HepG2 (cell line): ENCODE results near the gene MTHFD2. TPM values are rescaled to one million over a fixed set of nuclear protein-coding genes. Genes with fewer than 3 reads are reported as not detected.

Experiments used
- ARHGAP35 ChIP-seq: sonication (generic); formaldehyde crosslinking; IDR thresholded peaks from 2 replicates; pipeline ENCODE4 v1.9.0; 2022; ENCODE audit warnings: mild to moderate bottlenecking, inconsistent platforms, moderate library complexity, missing genetic modification reagents, borderline replicate concordance
- CEBPB ChIP-seq: IDR thresholded peaks from 2 replicates; pipeline ENCODE4 v1.6.1; 2011; ENCODE audit warnings: low read depth, low read length, improper control_type of control experiment, borderline replicate concordance
- EZH2 ChIP-seq: conservative IDR thresholded peaks from 2 replicates; pipeline ENCODE4 v1.6.1; 2012; ENCODE audit warnings: mild to moderate bottlenecking, low read depth, low read length, moderate library complexity
- KAT7 ChIP-seq: IDR thresholded peaks from 2 replicates; pipeline ENCODE4 v1.6.1; 2018; ENCODE audit warnings: borderline replicate concordance, missing compliant biosample characterization
- LCORL ChIP-seq, 2 experiments: fragments of 450-650 bp in 1 of 2; sonication (generic) in 1 of 2; formaldehyde crosslinking in 1 of 2; IDR thresholded peaks; 2 replicates each; pipeline versions ENCODE4 v1.5.0 to v1.6.1; 2017 to 2020; ENCODE audit warnings: antibody characterized with exemption in 1 of 2, missing genetic modification reagents in 1 of 2
- NPAS2 ChIP-seq: sonication (generic); formaldehyde crosslinking; IDR thresholded peaks from 2 replicates; pipeline ENCODE4 v1.8.0; 2022; ENCODE audit warnings: mild to moderate bottlenecking, missing genetic modification reagents, borderline replicate concordance
- PHF21A ChIP-seq: sonication (generic); formaldehyde crosslinking; IDR thresholded peaks from 2 replicates; pipeline ENCODE4 v1.5.0; 2020; ENCODE audit warnings: mild to moderate bottlenecking, missing genetic modification reagents
- SAFB2 ChIP-seq: sonication (generic); formaldehyde crosslinking; IDR thresholded peaks from 2 replicates; pipeline ENCODE4 v1.5.1; 2020; ENCODE audit warnings: missing genetic modification reagents, low read depth, mild to moderate bottlenecking, borderline replicate concordance
- SNRNP70 ChIP-seq: fragments of 200-400 bp; formaldehyde crosslinking; IDR thresholded peaks from 2 replicates; pipeline ENCODE4 v1.6.1; 2017; ENCODE audit warnings: mild to moderate bottlenecking, low read depth, low read length, moderate library complexity
- ZFAT ChIP-seq: sonication (generic); formaldehyde crosslinking; conservative IDR thresholded peaks from 2 replicates; pipeline ENCODE4 v1.8.1; 2023; ENCODE audit warnings: missing genetic modification reagents, inconsistent platforms
- ZNF17 ChIP-seq: sonication (generic); formaldehyde crosslinking; IDR thresholded peaks from 2 replicates; pipeline ENCODE4 v1.5.0; 2020; ENCODE audit warnings: mild to moderate bottlenecking, missing genetic modification reagents
- ZNF333 ChIP-seq: sonication (generic); formaldehyde crosslinking; IDR thresholded peaks from 2 replicates; pipeline ENCODE4 v1.4.0; 2020; ENCODE audit warnings: mild to moderate bottlenecking, missing genetic modification reagents, borderline replicate concordance
- ZNF607 ChIP-seq: sonication (generic); formaldehyde crosslinking; IDR thresholded peaks from 2 replicates; pipeline ENCODE4 v1.5.1; 2020; ENCODE audit warnings: missing genetic modification reagents, mild to moderate bottlenecking, borderline replicate concordance
- ZNF644 ChIP-seq: IDR thresholded peaks from 2 replicates; pipeline ENCODE4 v1.6.1; 2016; ENCODE audit warnings: low read depth
- ZSCAN20 ChIP-seq: sonication (generic); formaldehyde crosslinking; IDR thresholded peaks from 2 replicates; pipeline ENCODE4 v1.4.0; 2020; ENCODE audit warnings: missing genetic modification reagents, mild to moderate bottlenecking, borderline replicate concordance
- polyA plus RNA-seq, 8 experiments: library from polyadenylated mRNA; depleted of rRNA in 3 of 8; stranded (reverse) in 7 of 8; unstranded in 1 of 8; fragments of >200 nt; fragmentation: Illumina TruSeq in 4 of 8; extraction: Trizol in 4 of 8; gene quantifications; 2 replicates each; pipeline versions ENCODE4 v1.2.1 to v1.2.3, GENCODE V29; 2011 to 2016; ENCODE audit warnings: low read depth in 4 of 8, missing spikeins in 1 of 8, mixed read lengths in 1 of 8; ENCODE audit not compliant: insufficient read depth in 1 of 8
- total RNA-seq, 5 experiments: library from RNA; depleted of rRNA; stranded (reverse); fragments of >200 nt; fragmentation: Illumina TruSeq; extraction: Trizol; gene quantifications; 2 replicates each; pipeline ENCODE4 v1.2.3, GENCODE V29; 2016; ENCODE audit warnings: low read depth in 1 of 5
- TF ChIP-seq, protein P1 (sequence below): sonication (generic); formaldehyde crosslinking; IDR thresholded peaks from 2 replicates; pipeline ENCODE4 v1.9.0; 2021; ENCODE audit warnings: missing genetic modification reagents, borderline replicate concordance
- TF ChIP-seq, protein P2 (sequence below): IDR thresholded peaks from 2 replicates; pipeline ENCODE4 v1.6.1; 2012; ENCODE audit warnings: inconsistent platforms
- TF ChIP-seq, protein P3 (sequence below): sonication (generic); formaldehyde crosslinking; IDR thresholded peaks from 2 replicates; pipeline ENCODE4 v1.4.0; 2020; ENCODE audit warnings: mild to moderate bottlenecking, missing genetic modification reagents, borderline replicate concordance
- TF ChIP-seq, protein P4 (sequence below): sonication (generic); formaldehyde crosslinking; IDR thresholded peaks from 2 replicates; pipeline ENCODE4 v1.5.0; 2020; ENCODE audit warnings: mild to moderate bottlenecking, missing genetic modification reagents

Gene MTHFD2
- total and polyA plus RNA-seq, 2 of the 13 experiments (the other 11 are each of a cell fraction or from before 2014, with no cell fraction given), result 188 to 269 TPM

DNA sequence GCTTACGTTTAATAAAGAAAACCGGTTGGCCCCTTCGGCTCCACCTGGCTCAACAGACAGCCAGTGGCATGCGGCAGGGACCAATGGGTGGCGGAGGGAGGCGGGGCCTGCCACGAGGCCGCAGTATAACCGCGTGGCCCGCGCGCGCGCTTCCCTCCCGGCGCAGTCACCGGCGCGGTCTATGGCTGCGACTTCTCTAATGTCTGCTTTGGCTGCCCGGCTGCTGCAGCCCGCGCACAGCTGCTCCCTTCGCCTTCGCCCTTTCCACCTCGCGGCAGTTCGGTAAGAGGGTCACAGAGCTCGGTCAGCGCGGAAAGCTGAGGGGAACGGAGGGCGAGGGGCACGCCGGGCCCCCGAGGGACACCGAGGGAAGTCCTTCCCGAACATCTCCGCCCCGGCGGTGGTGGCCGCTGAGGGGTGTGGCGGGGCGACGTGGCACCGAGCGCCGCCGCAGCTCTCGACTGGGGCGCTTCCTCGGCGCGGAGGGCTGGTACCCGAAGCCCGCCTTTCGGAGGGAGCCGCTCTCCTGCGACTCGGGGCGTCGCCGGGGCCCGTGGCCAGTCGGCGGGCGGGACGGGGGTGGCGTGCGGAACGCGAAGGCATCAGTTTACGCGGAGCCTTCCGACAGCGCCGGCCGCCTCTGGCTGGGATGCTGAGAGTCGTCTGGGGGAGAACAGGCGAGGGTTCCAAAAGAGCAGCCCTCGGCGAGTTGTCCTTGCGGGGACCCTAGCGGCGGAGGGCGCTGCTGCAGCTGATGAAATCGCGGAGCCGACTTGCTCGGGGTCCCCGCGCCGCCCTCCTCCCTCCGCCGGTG lies at the start of gene MTHFD2 (continued):
- TF ChIP-seq SAFB2 (CRISPR knock-in tag) (0 out of 2 replicates have a peak, but pooled peaks have one; percentile 41), ZNF644 (CRISPR knock-in tag) (no peak), ZNF17 (CRISPR knock-in tag) (no peak), ZNF607 (CRISPR knock-in tag) (peak; percentile 84; the same call in 1 of the 2 replicates), PHF21A (CRISPR knock-in tag) (peak; percentile 44; the same call in 1 of the 2 replicates), EZH2 (no peak), ZNF333 (CRISPR knock-in tag) (peak; percentile 98), ZSCAN20 (CRISPR knock-in tag) (peak; percentile 95), ZFAT (CRISPR knock-in tag) (no peak), LCORL (IDR thresholded peaks at IDR 0.05) (no peak), LCORL (CRISPR knock-in tag; IDR thresholded peaks at IDR 0.05) (peak; percentile 88), SNRNP70 (no peak; the same call in 1 of the 2 replicates), CEBPB (peak; percentile 74; the same call in 1 of the 2 replicates), ARHGAP35 (0 out of 2 replicates have a peak, but pooled peaks have one; percentile 59), NPAS2 (CRISPR knock-in tag) (no peak), KAT7 (CRISPR knock-in tag) (peak; percentile 91)
- TF ChIP-seq, protein P1, sequence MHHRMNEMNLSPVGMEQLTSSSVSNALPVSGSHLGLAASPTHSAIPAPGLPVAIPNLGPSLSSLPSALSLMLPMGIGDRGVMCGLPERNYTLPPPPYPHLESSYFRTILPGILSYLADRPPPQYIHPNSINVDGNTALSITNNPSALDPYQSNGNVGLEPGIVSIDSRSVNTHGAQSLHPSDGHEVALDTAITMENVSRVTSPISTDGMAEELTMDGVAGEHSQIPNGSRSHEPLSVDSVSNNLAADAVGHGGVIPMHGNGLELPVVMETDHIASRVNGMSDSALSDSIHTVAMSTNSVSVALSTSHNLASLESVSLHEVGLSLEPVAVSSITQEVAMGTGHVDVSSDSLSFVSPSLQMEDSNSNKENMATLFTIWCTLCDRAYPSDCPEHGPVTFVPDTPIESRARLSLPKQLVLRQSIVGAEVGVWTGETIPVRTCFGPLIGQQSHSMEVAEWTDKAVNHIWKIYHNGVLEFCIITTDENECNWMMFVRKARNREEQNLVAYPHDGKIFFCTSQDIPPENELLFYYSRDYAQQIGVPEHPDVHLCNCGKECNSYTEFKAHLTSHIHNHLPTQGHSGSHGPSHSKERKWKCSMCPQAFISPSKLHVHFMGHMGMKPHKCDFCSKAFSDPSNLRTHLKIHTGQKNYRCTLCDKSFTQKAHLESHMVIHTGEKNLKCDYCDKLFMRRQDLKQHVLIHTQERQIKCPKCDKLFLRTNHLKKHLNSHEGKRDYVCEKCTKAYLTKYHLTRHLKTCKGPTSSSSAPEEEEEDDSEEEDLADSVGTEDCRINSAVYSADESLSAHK (CRISPR knock-in tag), result no peak
- TF ChIP-seq, protein P2, sequence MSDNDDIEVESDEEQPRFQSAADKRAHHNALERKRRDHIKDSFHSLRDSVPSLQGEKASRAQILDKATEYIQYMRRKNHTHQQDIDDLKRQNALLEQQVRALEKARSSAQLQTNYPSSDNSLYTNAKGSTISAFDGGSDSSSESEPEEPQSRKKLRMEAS, result peak; percentile 100
- TF ChIP-seq, protein P3, sequence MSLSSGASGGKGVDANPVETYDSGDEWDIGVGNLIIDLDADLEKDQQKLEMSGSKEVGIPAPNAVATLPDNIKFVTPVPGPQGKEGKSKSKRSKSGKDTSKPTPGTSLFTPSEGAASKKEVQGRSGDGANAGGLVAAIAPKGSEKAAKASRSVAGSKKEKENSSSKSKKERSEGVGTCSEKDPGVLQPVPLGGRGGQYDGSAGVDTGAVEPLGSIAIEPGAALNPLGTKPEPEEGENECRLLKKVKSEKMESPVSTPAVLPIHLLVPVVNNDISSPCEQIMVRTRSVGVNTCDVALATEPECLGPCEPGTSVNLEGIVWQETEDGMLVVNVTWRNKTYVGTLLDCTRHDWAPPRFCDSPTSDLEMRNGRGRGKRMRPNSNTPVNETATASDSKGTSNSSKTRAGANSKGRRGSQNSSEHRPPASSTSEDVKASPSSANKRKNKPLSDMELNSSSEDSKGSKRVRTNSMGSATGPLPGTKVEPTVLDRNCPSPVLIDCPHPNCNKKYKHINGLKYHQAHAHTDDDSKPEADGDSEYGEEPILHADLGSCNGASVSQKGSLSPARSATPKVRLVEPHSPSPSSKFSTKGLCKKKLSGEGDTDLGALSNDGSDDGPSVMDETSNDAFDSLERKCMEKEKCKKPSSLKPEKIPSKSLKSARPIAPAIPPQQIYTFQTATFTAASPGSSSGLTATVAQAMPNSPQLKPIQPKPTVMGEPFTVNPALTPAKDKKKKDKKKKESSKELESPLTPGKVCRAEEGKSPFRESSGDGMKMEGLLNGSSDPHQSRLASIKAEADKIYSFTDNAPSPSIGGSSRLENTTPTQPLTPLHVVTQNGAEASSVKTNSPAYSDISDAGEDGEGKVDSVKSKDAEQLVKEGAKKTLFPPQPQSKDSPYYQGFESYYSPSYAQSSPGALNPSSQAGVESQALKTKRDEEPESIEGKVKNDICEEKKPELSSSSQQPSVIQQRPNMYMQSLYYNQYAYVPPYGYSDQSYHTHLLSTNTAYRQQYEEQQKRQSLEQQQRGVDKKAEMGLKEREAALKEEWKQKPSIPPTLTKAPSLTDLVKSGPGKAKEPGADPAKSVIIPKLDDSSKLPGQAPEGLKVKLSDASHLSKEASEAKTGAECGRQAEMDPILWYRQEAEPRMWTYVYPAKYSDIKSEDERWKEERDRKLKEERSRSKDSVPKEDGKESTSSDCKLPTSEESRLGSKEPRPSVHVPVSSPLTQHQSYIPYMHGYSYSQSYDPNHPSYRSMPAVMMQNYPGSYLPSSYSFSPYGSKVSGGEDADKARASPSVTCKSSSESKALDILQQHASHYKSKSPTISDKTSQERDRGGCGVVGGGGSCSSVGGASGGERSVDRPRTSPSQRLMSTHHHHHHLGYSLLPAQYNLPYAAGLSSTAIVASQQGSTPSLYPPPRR, result peak; percentile 47
- TF ChIP-seq, protein P4, sequence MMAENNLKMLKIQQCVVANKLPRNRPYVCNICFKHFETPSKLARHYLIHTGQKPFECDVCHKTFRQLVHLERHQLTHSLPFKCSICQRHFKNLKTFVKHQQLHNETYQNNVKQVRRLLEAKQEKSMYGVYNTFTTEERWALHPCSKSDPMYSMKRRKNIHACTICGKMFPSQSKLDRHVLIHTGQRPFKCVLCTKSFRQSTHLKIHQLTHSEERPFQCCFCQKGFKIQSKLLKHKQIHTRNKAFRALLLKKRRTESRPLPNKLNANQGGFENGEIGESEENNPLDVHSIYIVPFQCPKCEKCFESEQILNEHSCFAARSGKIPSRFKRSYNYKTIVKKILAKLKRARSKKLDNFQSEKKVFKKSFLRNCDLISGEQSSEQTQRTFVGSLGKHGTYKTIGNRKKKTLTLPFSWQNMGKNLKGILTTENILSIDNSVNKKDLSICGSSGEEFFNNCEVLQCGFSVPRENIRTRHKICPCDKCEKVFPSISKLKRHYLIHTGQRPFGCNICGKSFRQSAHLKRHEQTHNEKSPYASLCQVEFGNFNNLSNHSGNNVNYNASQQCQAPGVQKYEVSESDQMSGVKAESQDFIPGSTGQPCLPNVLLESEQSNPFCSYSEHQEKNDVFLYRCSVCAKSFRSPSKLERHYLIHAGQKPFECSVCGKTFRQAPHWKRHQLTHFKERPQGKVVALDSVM, result no peak
